Measurements from ENCODE around the gene NFKBIE. TPM values are rescaled to one million over a fixed set of nuclear protein-coding genes. Genes with fewer than 3 reads are reported as not detected.

Gene NFKBIE
- total and polyA plus RNA-seq, 2 donors (not counting 1 experiment from before 2014, with no cell fraction given) = 46.5 to 90.0 TPM

- Mint-ChIP-seq H3K9me3 (ENCODE audit: insufficient read depth) (no peaks in the 10 kb centered on the region), H3K4me1 (peaks cover 15% of the 10 kb centered on the region), H3K4me3 (no peak overlapping the region), H3K27ac (no peak overlapping the region), H3K27me3 (no peaks in the 10 kb centered on the region)
- no peak overlapping the region for H3K27ac ChIP-seq (ENCODE audit: low read length in 2 of 2)
- H3K9ac ChIP-seq (ENCODE audit: low read length) = no peak overlapping the region
- H3K36me3 ChIP-seq (replicated peaks in 1 of 2; ENCODE audit: control extremely low read depth in 1 of 2, control insufficient read depth in 1 of 2, extremely low read depth in 1 of 2, insufficient read depth in 2 of 2, low read length in 1 of 2) = no peaks in the 10 kb centered on the region
- H3K79me2 ChIP-seq (ENCODE audit: control insufficient read depth, insufficient read depth, low read length) = no peaks in the 10 kb centered on the region
- intact Hi-C loops (cut with micrococcal nuclease) = loop anchor here (1.0 kb wide), 1 partner anchor 61 kb away; no protein-coding TSS in a partner anchor
- no peaks in the 10 kb centered on the region for H3K9me3 ChIP-seq (ENCODE audit: control extremely low read depth in 1 of 3, control insufficient read depth in 2 of 3, insufficient read depth in 1 of 3, low read length in 2 of 3)
- no peaks in the 10 kb centered on the region for H4K20me1 ChIP-seq (ENCODE audit: control insufficient read depth, insufficient read depth, low read length, poor library complexity, severe bottlenecking)
- ChIA-PET POLR2A (no interaction called here), CTCF (interaction anchor here (2.1 to 4.5 kb wide), 4 partner anchors 10 to 135 kb away, joined by 10 to 37 read pairs (median 24); partner anchors contain the start of genes HSP90AB1 and SLC29A1)
- WGBS (ENCODE audit: insufficient coverage) = 73% methylated on average over 10 of the region's 14 CpGs
- ATAC-seq (ENCODE audit: low read depth) (no peak), DNase-seq (peak; percentile 6)
- no peaks in the 10 kb centered on the region for H3K27me3 ChIP-seq (replicated peaks in 1 of 4; ENCODE audit: control extremely low read depth in 1 of 4, control insufficient read depth in 3 of 4, insufficient read depth in 4 of 4, low read length in 3 of 4)
- no peak overlapping the region for H2AFZ ChIP-seq (ENCODE audit: insufficient read depth, low read depth, low read length, poor library complexity, severe bottlenecking)
- H3K4me3 ChIP-seq (ENCODE audit: control extremely low read depth in 1 of 5, extremely low read depth in 1 of 5, insufficient read depth in 1 of 5, low read depth in 2 of 5, low read length in 4 of 5) = no peak overlapping the region
- H3K4me2 ChIP-seq (replicated peaks; ENCODE audit: low read depth, low read length, poor library complexity, severe bottlenecking) = no peak overlapping the region
- TF ChIP-seq CTCF (IDR thresholded peaks at IDR 0.05) (no peak), EZH2 (IDR thresholded peaks at IDR 0.05; ENCODE audit: borderline replicate concordance, insufficient read depth, low read depth, low read length, poor library complexity, severe bottlenecking) (no peak)
- peaks cover 6 to 14% of the 10 kb centered on the region in 2 donors for H3K4me1 ChIP-seq (ENCODE audit: control insufficient read depth in 2 of 2, insufficient read depth in 2 of 2, low read length in 2 of 2)
Measured at GRCh38 chr6:44233567-44234100, 31.7 kb downstream of the NFKBIE start.

- H3K9me3 ChIP-seq (ENCODE audit: control extremely low read depth in 1 of 3, control insufficient read depth in 2 of 3, insufficient read depth in 1 of 3, low read length in 2 of 3) = no peaks in the 10 kb centered on the region
- H3K27me3 ChIP-seq (replicated peaks in 1 of 4; ENCODE audit: control extremely low read depth in 1 of 4, control insufficient read depth in 3 of 4, insufficient read depth in 4 of 4, low read length in 3 of 4) = no peaks in the 10 kb centered on the region
- peaks cover 6 to 8% of the 10 kb centered on the region in 2 donors for H3K4me1 ChIP-seq (ENCODE audit: control insufficient read depth in 2 of 2, insufficient read depth in 2 of 2, low read length in 2 of 2)
- H2AFZ ChIP-seq (ENCODE audit: insufficient read depth, low read depth, low read length, poor library complexity, severe bottlenecking) = no peak overlapping the region
- TF ChIP-seq CTCF (IDR thresholded peaks at IDR 0.05) (no peak), EZH2 (IDR thresholded peaks at IDR 0.05; ENCODE audit: borderline replicate concordance, insufficient read depth, low read depth, low read length, poor library complexity, severe bottlenecking) (no peak)
- no peak overlapping the region for H3K9ac ChIP-seq (ENCODE audit: low read length)
- 96% methylated on average over 10 of the region's 16 CpGs for WGBS (ENCODE audit: insufficient coverage)
- intact Hi-C loops (cut with micrococcal nuclease) = no loop called here
- H3K27me3 Mint-ChIP-seq = no peaks in the 10 kb centered on the region
- DNase-seq (no peak), ATAC-seq (ENCODE audit: low read depth) (no peak)
- no peak overlapping the region for H3K4me2 ChIP-seq (replicated peaks; ENCODE audit: low read depth, low read length, poor library complexity, severe bottlenecking)
- H3K27ac Mint-ChIP-seq = no peak overlapping the region
- H3K4me3 Mint-ChIP-seq = no peak overlapping the region
- ChIA-PET POLR2A (no interaction called here), CTCF (interaction anchor here (2.1 to 2.4 kb wide), 2 partner anchors 9 to 61 kb away, joined by 10 to 16 read pairs; partner anchors contain the start of gene SLC29A1)
- no peak overlapping the region for H3K27ac ChIP-seq (ENCODE audit: low read length in 2 of 2)
- no peaks in the 10 kb centered on the region for H4K20me1 ChIP-seq (ENCODE audit: control insufficient read depth, insufficient read depth, low read length, poor library complexity, severe bottlenecking)
- peaks cover 8% of the 10 kb centered on the region for H3K4me1 Mint-ChIP-seq
- no peaks in the 10 kb centered on the region for H3K9me3 Mint-ChIP-seq (ENCODE audit: insufficient read depth)
- H3K36me3 ChIP-seq (replicated peaks in 1 of 2; ENCODE audit: control extremely low read depth in 1 of 2, control insufficient read depth in 1 of 2, extremely low read depth in 1 of 2, insufficient read depth in 2 of 2, low read length in 1 of 2) = no peaks in the 10 kb centered on the region
- H3K4me3 ChIP-seq (ENCODE audit: control extremely low read depth in 1 of 5, extremely low read depth in 1 of 5, insufficient read depth in 1 of 5, low read depth in 2 of 5, low read length in 4 of 5) = no peak overlapping the region
- H3K79me2 ChIP-seq (ENCODE audit: control insufficient read depth, insufficient read depth, low read length) = no peaks in the 10 kb centered on the region
Measured at GRCh38 chr6:44232676-44233566, 32.4 kb downstream of the NFKBIE start.
